Activated CD8-positive, alpha-beta T cell treated with anti-CD3 and anti-CD28 coated beads for 36 hours (primary cell): ENCODE data around the gene KLHL29. TPM values are rescaled to one million over a fixed set of nuclear protein-coding genes. Genes with fewer than 3 reads are reported as not detected.

ENCODE experiments used
- ATAC-seq: fragments of 200-7000 bp; cut with Tn5 transposase; one replicate; pipeline ENCODE4 v1.10.0; 2021; ENCODE audit warnings: mild to moderate bottlenecking, moderate library complexity
- CTCF ChIA-PET: fragments of 350-600 bp; sonication (Branson Sonifier 250); formaldehyde crosslinking; loops from one replicate; lab custom pipeline; 2021; ENCODE audit warnings: antibody characterized with exemption; lab: Charles Lee
- POLR2A ChIA-PET: fragments of 350-600 bp; sonication (Branson Sonifier 250); formaldehyde crosslinking; loops from one replicate; lab custom pipeline; 2021; ENCODE audit warnings: antibody characterized with exemption; lab: Charles Lee
- DNase-seq: peaks from one replicate; pipeline ENCODE4 v3.0.0-alpha.2; 2020
- H3K27ac Mint-ChIP-seq: one replicate; pipeline ENCODE4 v1.8.0; 2021; ENCODE audit warnings: mild to moderate bottlenecking, mixed read lengths
- H3K27me3 Mint-ChIP-seq: one replicate; pipeline ENCODE4 v1.8.0; 2021; ENCODE audit warnings: mixed read lengths
- H3K36me3 Mint-ChIP-seq: one replicate; pipeline ENCODE4 v1.8.0; 2021; ENCODE audit warnings: low read depth, mixed read lengths
- H3K4me1 Mint-ChIP-seq: one replicate; pipeline ENCODE4 v1.8.0; 2021; ENCODE audit warnings: low read depth, mixed read lengths
- H3K4me3 Mint-ChIP-seq: one replicate; pipeline ENCODE4 v1.8.0; 2021; ENCODE audit warnings: mild to moderate bottlenecking, moderate library complexity, mixed read lengths
- H3K9me3 Mint-ChIP-seq: one replicate; pipeline ENCODE4 v1.8.0; 2021; ENCODE audit warnings: mixed read lengths
- intact Hi-C: fragments of 100-400 bp; cut with micrococcal nuclease; formaldehyde crosslinking; loops from one replicate; pipeline ENCODE4 v1.10.0; 2022
- total RNA-seq, 2 experiments: library from RNA; stranded (reverse); gene quantifications; one replicate each; pipeline ENCODE4 v1.2.3, GENCODE V29; 2021
- TF ChIP-seq, protein P1 (sequence below): fragments of 200-600 bp; IDR thresholded peaks from one replicate; pipeline ENCODE4 v1.8.0; 2022; ENCODE audit warnings: antibody characterized with exemption, mild to moderate bottlenecking

KLHL29 gene
- total RNA-seq, result 1 to 10 TPM; 1.0 to 1.2 TPM

DNA sequence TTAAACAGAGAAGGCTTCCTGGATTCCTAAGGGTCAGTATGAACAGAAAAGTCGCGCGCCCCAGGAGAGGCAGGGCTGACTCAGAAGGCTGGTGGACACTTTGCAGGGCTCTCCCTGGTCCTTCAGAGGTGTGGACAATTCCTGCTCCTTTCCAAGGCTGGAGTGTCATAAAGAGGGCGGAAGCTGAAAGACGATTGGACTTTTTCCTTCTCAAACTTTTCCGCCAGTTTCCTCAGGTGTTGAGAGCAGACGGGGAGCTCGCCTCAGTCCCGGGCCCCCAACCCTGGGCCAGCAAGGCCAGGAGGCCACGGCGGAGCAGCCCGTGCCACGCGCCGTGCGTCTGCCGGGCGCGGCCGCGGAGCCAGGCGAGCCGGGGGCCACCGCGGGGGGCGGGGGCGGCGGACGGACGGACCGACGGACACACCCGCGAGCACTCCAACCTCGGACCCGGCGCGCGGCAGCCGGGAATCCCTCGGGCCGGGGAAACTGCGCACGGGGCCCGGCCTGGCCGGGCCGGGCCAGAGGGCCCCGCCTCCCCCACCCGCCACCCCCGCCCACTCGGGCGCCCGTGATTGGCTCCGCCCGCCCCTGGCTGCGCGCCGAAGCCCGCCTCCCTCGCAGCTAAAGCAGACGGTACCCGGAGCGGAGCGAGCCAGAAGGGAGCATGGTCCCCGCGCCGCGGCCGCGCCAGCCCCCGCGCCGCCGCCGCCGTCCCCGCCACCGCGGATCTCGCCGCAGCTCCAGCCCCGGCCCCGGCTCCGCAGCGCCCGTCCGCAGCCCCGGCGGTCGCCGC lies at the start of gene KLHL29:
KLHL29 (plus strand) TSS at position 629 of the 793 bp plus-strand sequence. CDS start 177,018 bp downstream, outside the sequence.
- DNase-seq, result peak; percentile 69
- H3K4me1 Mint-ChIP-seq, result peaks cover 28% of the 10 kb centered on the region
- intact Hi-C loops, result no loop called here
- TF ChIP-seq, protein P1, sequence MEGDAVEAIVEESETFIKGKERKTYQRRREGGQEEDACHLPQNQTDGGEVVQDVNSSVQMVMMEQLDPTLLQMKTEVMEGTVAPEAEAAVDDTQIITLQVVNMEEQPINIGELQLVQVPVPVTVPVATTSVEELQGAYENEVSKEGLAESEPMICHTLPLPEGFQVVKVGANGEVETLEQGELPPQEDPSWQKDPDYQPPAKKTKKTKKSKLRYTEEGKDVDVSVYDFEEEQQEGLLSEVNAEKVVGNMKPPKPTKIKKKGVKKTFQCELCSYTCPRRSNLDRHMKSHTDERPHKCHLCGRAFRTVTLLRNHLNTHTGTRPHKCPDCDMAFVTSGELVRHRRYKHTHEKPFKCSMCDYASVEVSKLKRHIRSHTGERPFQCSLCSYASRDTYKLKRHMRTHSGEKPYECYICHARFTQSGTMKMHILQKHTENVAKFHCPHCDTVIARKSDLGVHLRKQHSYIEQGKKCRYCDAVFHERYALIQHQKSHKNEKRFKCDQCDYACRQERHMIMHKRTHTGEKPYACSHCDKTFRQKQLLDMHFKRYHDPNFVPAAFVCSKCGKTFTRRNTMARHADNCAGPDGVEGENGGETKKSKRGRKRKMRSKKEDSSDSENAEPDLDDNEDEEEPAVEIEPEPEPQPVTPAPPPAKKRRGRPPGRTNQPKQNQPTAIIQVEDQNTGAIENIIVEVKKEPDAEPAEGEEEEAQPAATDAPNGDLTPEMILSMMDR, result no peak
- H3K4me3 Mint-ChIP-seq, result peak within 1 kb of the TSS; percentile 68
- peak; percentile 61 for ATAC-seq
- H3K9me3 Mint-ChIP-seq, result no peaks in the 10 kb centered on the region
- H3K27me3 Mint-ChIP-seq, result peaks cover 48% of the 10 kb centered on the region
- CTCF ChIA-PET, result no interaction called here
- no peaks in the 10 kb centered on the region for H3K36me3 Mint-ChIP-seq
- H3K27ac Mint-ChIP-seq, result no peak within 1 kb of the TSS
- POLR2A ChIA-PET, result no interaction called here

DNA sequence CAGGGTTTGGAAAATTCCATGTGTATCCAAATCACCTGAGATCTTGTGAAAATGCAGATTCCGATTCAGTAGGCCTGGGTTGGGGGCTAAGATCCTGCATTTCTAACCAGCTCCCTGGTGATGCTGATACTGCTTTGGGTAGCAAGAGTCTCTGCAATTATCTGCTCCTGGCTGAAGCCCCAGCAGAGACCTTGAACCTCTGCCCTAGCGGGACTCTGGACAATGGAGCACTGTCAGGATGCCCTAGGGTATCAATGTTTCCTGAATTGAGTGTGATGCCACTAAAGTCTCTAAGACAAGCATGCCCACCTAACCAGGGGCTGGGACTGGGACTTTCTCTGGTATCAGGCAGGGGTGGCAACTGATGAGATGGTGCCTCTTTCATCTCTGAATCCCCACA lies 49.4 kb upstream of the KLHL29 start:
- ATAC-seq (no peak), DNase-seq (no peak)
- H3K4me1 Mint-ChIP-seq, result no peaks in the 10 kb centered on the region
- no peaks in the 10 kb centered on the region for H3K9me3 Mint-ChIP-seq
- no peak overlapping the region for H3K4me3 Mint-ChIP-seq
- POLR2A ChIA-PET, result interaction anchor here (0.6 kb wide), 1 partner anchor 288 kb away, joined by 3 read pairs; no protein-coding TSS in a partner anchor
- no peaks in the 10 kb centered on the region for H3K36me3 Mint-ChIP-seq
- peaks cover 11% of the 10 kb centered on the region for H3K27me3 Mint-ChIP-seq
- CTCF ChIA-PET, result no interaction called here
- intact Hi-C loops, result no loop called here
- H3K27ac Mint-ChIP-seq, result no peak overlapping the region
- TF ChIP-seq, protein P1, result no peak

DNA sequence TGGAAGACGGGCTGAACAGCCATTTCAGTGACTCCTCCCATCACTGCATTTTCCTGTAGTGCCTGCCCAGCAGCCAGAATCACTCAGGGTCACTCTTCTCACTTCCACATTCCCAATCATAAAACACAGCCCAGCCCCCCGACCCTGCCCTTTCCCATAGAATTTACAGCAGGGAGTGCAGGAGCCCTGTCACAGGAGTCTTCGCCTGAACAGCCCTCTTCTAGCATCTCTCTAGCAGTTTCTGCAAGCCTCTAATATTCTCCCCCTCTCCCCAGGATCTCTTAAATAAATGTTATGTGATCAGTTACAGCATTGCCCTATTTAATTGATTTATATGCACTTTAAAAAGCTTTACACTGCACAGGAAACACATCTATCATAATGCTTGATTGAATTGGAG lies 42.9 kb upstream of the KLHL29 start:
- no peak overlapping the region for H3K27ac Mint-ChIP-seq
- H3K4me1 Mint-ChIP-seq, result no peaks in the 10 kb centered on the region
- ChIA-PET CTCF (interaction anchor here (1.5 kb wide), 1 partner anchor 10 kb away, joined by 4 read pairs; no protein-coding TSS in a partner anchor), POLR2A (no interaction called here)
- no peaks in the 10 kb centered on the region for H3K36me3 Mint-ChIP-seq
- TF ChIP-seq, protein P1, result no peak
- no peak for DNase-seq
- no peak for ATAC-seq
- no peak overlapping the region for H3K4me3 Mint-ChIP-seq
- peaks cover 2% of the 10 kb centered on the region for H3K27me3 Mint-ChIP-seq
- H3K9me3 Mint-ChIP-seq, result no peaks in the 10 kb centered on the region
- intact Hi-C loops, result no loop called here

DNA sequence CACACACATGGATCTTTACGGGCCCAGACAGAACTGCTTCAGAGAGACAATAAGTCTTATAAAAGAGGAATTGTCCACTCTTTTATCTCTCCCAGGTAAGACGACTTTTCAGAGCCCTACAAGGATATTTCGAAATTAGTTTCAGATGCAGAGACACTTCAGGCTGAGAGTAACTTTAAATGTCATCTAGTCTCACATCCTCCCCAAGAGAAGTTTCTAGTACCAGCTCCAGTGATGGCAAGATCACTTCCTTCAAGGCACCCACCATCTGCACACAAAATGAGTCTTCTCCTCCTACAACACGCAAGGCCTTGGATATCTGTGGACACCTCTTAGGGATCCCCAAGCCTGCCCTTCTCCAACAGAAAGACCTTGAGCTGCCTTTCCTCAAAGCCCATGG lies 39.0 kb upstream of the KLHL29 start:
- no peak overlapping the region for H3K27ac Mint-ChIP-seq
- DNase-seq, result no peak
- TF ChIP-seq, protein P1, result no peak
- intact Hi-C loops, result no loop called here
- H3K9me3 Mint-ChIP-seq, result no peaks in the 10 kb centered on the region
- H3K4me1 Mint-ChIP-seq, result no peaks in the 10 kb centered on the region
- peaks cover 5% of the 10 kb centered on the region for H3K27me3 Mint-ChIP-seq
- CTCF ChIA-PET, result interaction anchor here (1.5 kb wide), 1 partner anchor 19 kb away, joined by 3 read pairs; no protein-coding TSS in a partner anchor
- no peaks in the 10 kb centered on the region for H3K36me3 Mint-ChIP-seq
- ATAC-seq, result no peak
- H3K4me3 Mint-ChIP-seq, result no peak overlapping the region
- POLR2A ChIA-PET, result no interaction called here

DNA sequence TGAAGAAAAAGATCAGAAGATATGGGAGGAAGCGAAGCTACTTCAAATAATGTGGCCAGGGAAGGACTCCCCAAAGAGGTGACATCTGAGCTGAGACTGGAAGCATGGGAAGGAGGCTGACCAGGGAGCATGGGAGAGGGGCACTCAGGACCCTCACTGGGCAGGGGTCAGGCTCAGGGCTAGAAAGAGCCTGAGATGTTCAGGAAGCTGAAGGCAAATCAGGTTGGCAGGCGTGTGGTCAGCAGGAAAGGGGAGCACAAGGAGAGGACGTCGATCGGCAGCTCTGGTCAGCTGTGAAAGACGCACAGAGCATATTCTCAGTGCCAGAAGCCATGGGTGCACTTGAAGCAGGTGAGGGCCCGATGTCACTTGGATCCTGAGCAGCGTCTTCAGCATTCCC lies 38.2 kb upstream of the KLHL29 start:
- Mint-ChIP-seq H3K36me3 (no peaks in the 10 kb centered on the region), H3K27ac (no peak overlapping the region), H3K4me3 (no peak overlapping the region), H3K4me1 (no peaks in the 10 kb centered on the region), H3K9me3 (no peaks in the 10 kb centered on the region), H3K27me3 (peaks cover 5% of the 10 kb centered on the region)
- ChIA-PET POLR2A (no interaction called here), CTCF (no interaction called here)
- DNase-seq, result no peak
- ATAC-seq, result no peak
- TF ChIP-seq, protein P1, result no peak
- intact Hi-C loops, result no loop called here
